Measurements from ENCODE around the gene DCAF8.

DNA sequence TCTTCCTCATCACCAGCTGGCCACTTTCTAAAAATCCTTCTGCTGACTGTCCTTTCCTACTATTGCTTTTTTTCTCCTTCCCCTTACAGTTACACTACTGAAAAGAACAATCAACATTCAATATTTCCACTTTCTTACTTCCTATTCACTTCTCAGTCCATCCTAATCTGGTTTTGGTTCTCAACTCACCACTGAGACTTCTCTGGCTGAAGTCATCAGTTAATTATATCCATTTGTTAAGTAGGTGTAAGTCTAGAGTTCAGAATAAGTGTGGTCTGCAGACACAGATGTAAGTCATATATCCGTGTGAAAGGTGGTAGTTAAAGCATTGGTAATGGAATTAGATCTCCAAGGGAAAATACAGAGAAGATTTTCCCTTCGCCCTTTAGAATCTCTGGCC is 35.7 kb downstream of the DCAF8 start:
- TF ChIP-seq, protein P1, sequence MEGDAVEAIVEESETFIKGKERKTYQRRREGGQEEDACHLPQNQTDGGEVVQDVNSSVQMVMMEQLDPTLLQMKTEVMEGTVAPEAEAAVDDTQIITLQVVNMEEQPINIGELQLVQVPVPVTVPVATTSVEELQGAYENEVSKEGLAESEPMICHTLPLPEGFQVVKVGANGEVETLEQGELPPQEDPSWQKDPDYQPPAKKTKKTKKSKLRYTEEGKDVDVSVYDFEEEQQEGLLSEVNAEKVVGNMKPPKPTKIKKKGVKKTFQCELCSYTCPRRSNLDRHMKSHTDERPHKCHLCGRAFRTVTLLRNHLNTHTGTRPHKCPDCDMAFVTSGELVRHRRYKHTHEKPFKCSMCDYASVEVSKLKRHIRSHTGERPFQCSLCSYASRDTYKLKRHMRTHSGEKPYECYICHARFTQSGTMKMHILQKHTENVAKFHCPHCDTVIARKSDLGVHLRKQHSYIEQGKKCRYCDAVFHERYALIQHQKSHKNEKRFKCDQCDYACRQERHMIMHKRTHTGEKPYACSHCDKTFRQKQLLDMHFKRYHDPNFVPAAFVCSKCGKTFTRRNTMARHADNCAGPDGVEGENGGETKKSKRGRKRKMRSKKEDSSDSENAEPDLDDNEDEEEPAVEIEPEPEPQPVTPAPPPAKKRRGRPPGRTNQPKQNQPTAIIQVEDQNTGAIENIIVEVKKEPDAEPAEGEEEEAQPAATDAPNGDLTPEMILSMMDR (IDR thresholded peaks at IDR 0.05; ENCODE audit: low read length) = no peak
- no peak for TF ChIP-seq EZH2 (optimal IDR thresholded peaks at IDR 0.05; ENCODE audit: low read depth, low read length)

Data from MM.1S (cell line).